AG04449 (cell line): ENCODE data around the gene SLIT2.

Experiments
- CTCF ChIA-PET: fragments of 350-600 bp; formaldehyde crosslinking; extraction: SDS; loops from one replicate; lab custom pipeline; 2021; ENCODE audit warnings: antibody characterized with exemption; lab: Yijun Ruan, JAX
- POLR2A ChIA-PET: fragments of 400-600, 350-600 bp; formaldehyde crosslinking; extraction: SDS; loops from one replicate; lab custom pipeline; 2020; ENCODE audit warnings: antibody characterized with exemption, inconsistent platforms; lab: Yijun Ruan, JAX
- DNase-seq: peaks from one replicate; pipeline ENCODE4 v3.0.0-alpha.2; 2010; ENCODE audit warnings: low read depth, low spot score
- H3K4me3 ChIP-seq: 2 replicates; pipeline ENCODE4 v1.5.1; 2011; ENCODE audit warnings: low read depth, mild to moderate bottlenecking, control low read depth, low read length
- CTCF ChIP-seq: IDR thresholded peaks from one replicate; pipeline ENCODE4 v1.5.1; 2011; ENCODE audit warnings: mild to moderate bottlenecking, moderate library complexity, low read length, control low read depth, inconsistent platforms; ENCODE audit not compliant: insufficient read depth; ENCODE audit errors: missing control alignments

The SLIT2 gene

GRCh38 chr4:20253735-20254409 is 2.2 kb downstream of the SLIT2 start:
- ChIA-PET POLR2A (interaction anchor here (0.9 kb wide), 1 partner anchor 934 kb away, joined by 3 read pairs; no protein-coding TSS in a partner anchor), CTCF (interaction anchor here (0.8 to 7.4 kb wide), 3 partner anchors 174 to 300 kb away, joined by 3 to 41 read pairs (median 3); no protein-coding TSS in a partner anchor)
- H3K4me3 ChIP-seq = peak overlapping the region; percentile 75
- TF ChIP-seq CTCF = no peak
- no peak for DNase-seq

- DNase-seq = no peak
- no peak for TF ChIP-seq CTCF
- ChIA-PET POLR2A (no interaction called here), CTCF (interaction anchor here (7.4 kb wide), 1 partner anchor 173 kb away, joined by 41 read pairs; no protein-coding TSS in a partner anchor)
- H3K4me3 ChIP-seq = peak overlapping the region; percentile 75
These were observed 3.0 kb downstream of the SLIT2 start for GRCh38 chr4:20254511-20255250.

- TF ChIP-seq CTCF = no peak
- CTCF ChIA-PET = no interaction called here
- peak overlapping the region; percentile 75 for H3K4me3 ChIP-seq
These were observed 3.5 kb downstream of the SLIT2 start for GRCh38 chr4:20255251-20255586.

GRCh38 chr4:20255823-20256222 is 4.1 kb downstream of the SLIT2 start:
- H3K4me3 ChIP-seq = peak overlapping the region; percentile 75
- CTCF ChIA-PET = no interaction called here
- POLR2A ChIA-PET = no interaction called here
- DNase-seq = no peak
- no peak for TF ChIP-seq CTCF

More at GRCh38 chr4:20255251-20255586, 3.5 kb downstream of the SLIT2 start:
- DNase-seq = no peak
- POLR2A ChIA-PET = no interaction called here

- TF ChIP-seq CTCF = no peak
- H3K4me3 ChIP-seq = no peak overlapping the region
- POLR2A ChIA-PET = no interaction called here
- no peak for DNase-seq
- CTCF ChIA-PET = no interaction called here
These were observed 4.7 kb downstream of the SLIT2 start for GRCh38 chr4:20256381-20256881.

- no peak overlapping the region for H3K4me3 ChIP-seq
- ChIA-PET POLR2A (no interaction called here), CTCF (interaction anchor here (0.7 kb wide), 1 partner anchor 148 kb away, joined by 3 read pairs; no protein-coding TSS in a partner anchor)
- TF ChIP-seq CTCF = no peak
- no peak for DNase-seq
These were observed 8.0 kb downstream of the SLIT2 start for GRCh38 chr4:20259707-20260106.
